A673 (cell line): ENCODE measurements around the gene VPS16. TPM values are rescaled to one million over a fixed set of nuclear protein-coding genes. Genes with fewer than 3 reads are reported as not detected.

Experiments
- BruUV-seq: library from RNA; stranded (reverse); fragments of 400-500 nt; replicated peaks from 2 replicates; lab custom pipeline; 2021; lab: Mats Ljungman, UMichigan
- CTCF ChIA-PET: fragments of 300-600 bp; sonication (Branson Sonifier 250); formaldehyde crosslinking; loops from one replicate; lab custom pipeline; 2022; ENCODE audit warnings: antibody characterized with exemption; lab: Charles Lee
- POLR2A ChIA-PET: fragments of 300-600 bp; sonication (Branson Sonifier 250); formaldehyde crosslinking; loops from one replicate; lab custom pipeline; 2022; ENCODE audit warnings: antibody characterized with exemption; ENCODE audit not compliant: low non-redundant PET; lab: Charles Lee
- DNase-seq: peaks from one replicate; pipeline ENCODE4 v3.0.0-alpha.2; 2015; ENCODE audit warnings: low spot score
- H3K27ac ChIP-seq: fragments of 200-600 bp; sonication (generic); 2 replicates; pipeline ENCODE4 v1.5.1; 2016; ENCODE audit warnings: mixed run types, low read depth, mild to moderate bottlenecking, mixed read lengths, antibody characterized with exemption, low read length; ENCODE audit not compliant: poor library complexity, severe bottlenecking
- H3K27me3 ChIP-seq: fragments of 200-600 bp; sonication (generic); replicated peaks from 2 replicates; pipeline ENCODE4 v1.6.1; 2017; ENCODE audit warnings: mixed run types, low read depth, mild to moderate bottlenecking, mixed read lengths, antibody characterized with exemption, low read length; ENCODE audit not compliant: insufficient read depth, poor library complexity
- H3K36me3 ChIP-seq: fragments of 200-600 bp; sonication (generic); 2 replicates; pipeline ENCODE4 v1.6.1; 2016; ENCODE audit warnings: mixed run types, mild to moderate bottlenecking, mixed read lengths, antibody characterized with exemption, low read length; ENCODE audit not compliant: insufficient read depth, poor library complexity, severe bottlenecking
- H3K4me1 ChIP-seq: fragments of 200-600 bp; sonication (generic); 2 replicates; pipeline ENCODE4 v1.6.1; 2017; ENCODE audit warnings: mixed run types, mild to moderate bottlenecking, mixed read lengths, antibody characterized with exemption, low read length; ENCODE audit not compliant: insufficient read depth, poor library complexity, severe bottlenecking
- H3K4me3 ChIP-seq: fragments of 200-600 bp; sonication (generic); 2 replicates; pipeline ENCODE4 v1.5.1; 2016; ENCODE audit warnings: low read depth, mixed run types, mild to moderate bottlenecking, mixed read lengths, low read length; ENCODE audit not compliant: poor library complexity, severe bottlenecking
- H3K9me3 ChIP-seq: fragments of 200-600 bp; sonication (generic); 2 replicates; pipeline ENCODE4 v1.6.1; 2016; ENCODE audit warnings: mixed run types, low read depth, mild to moderate bottlenecking, mixed read lengths, antibody characterized with exemption, low read length; ENCODE audit not compliant: poor library complexity, severe bottlenecking
- CTCF ChIP-seq: fragments of 300-800, 200-600 bp; sonication (generic); conservative IDR thresholded peaks from 2 replicates; pipeline ENCODE4 v1.5.1; 2017; ENCODE audit warnings: low read depth, mild to moderate bottlenecking, antibody characterized with exemption, low read length, moderate library complexity, mixed read lengths
- EZH2 ChIP-seq: fragments of 200-600 bp; sonication (generic); IDR thresholded peaks from 2 replicates; pipeline ENCODE4 v1.6.1; 2017; ENCODE audit warnings: borderline replicate concordance, low read depth, mild to moderate bottlenecking, mixed read lengths, antibody characterized with exemption, low read length; ENCODE audit not compliant: poor library complexity, severe bottlenecking
- intact Hi-C: fragments of 100-400 bp; cut with micrococcal nuclease; formaldehyde crosslinking; loops from one replicate; pipeline ENCODE4 v1.10.0; 2022; ENCODE audit not compliant: unreplicated experiment
- total RNA-seq: library from RNA; stranded (reverse); gene quantifications from 2 replicates; pipeline ENCODE4 v1.2.3, GENCODE V29; 2021

The VPS16 gene
- total RNA-seq, 1 experiment from 2014 or later: 37.8 TPM

GRCh38 chr20:2849529-2849928 lies 9.0 kb downstream of the VPS16 start:
- TF ChIP-seq CTCF: no peak
- TF ChIP-seq EZH2: no peak
- POLR2A ChIA-PET: no interaction called here

GRCh38 chr20:2851086-2851485 lies 10.5 kb downstream of the VPS16 start:
- Histone ChIP-seq H3K36me3 (no peaks in the 10 kb centered on the region), H3K27me3 (no peaks in the 10 kb centered on the region), H3K27ac (no peak overlapping the region), H3K4me3 (no peak overlapping the region), H3K9me3 (no peaks in the 10 kb centered on the region), H3K4me1 (no peaks in the 10 kb centered on the region)
- no peak for TF ChIP-seq CTCF
- no peak for TF ChIP-seq EZH2
- ChIA-PET CTCF (interaction anchor here (0.6 to 0.7 kb wide), 2 partner anchors 95 to 114 kb away, joined by 4 to 6 read pairs; no protein-coding TSS in a partner anchor), POLR2A (no interaction called here)
- intact Hi-C loops: no loop called here
- no peak for DNase-seq
- no TSS peak for BruUV-seq

More at GRCh38 chr20:2849529-2849928, 9.0 kb downstream of the VPS16 start:
- H3K4me1 ChIP-seq: no peaks in the 10 kb centered on the region
- no peaks in the 10 kb centered on the region for H3K36me3 ChIP-seq
- intact Hi-C loops: no loop called here
- CTCF ChIA-PET: no interaction called here
- H3K4me3 ChIP-seq: no peak overlapping the region
- H3K9me3 ChIP-seq: no peaks in the 10 kb centered on the region
- no peaks in the 10 kb centered on the region for H3K27me3 ChIP-seq
- no peak overlapping the region for H3K27ac ChIP-seq
- DNase-seq: no peak
- no TSS peak for BruUV-seq

GRCh38 chr20:2858591-2858990 lies 18.0 kb downstream of the VPS16 start:
- no peak overlapping the region for H3K27ac ChIP-seq
- DNase-seq: no peak
- intact Hi-C loops: no loop called here
- H3K27me3 ChIP-seq: no peaks in the 10 kb centered on the region
- no TSS peak for BruUV-seq
- ChIA-PET CTCF (interaction anchor here (0.7 kb wide), 1 partner anchor 144 kb away, joined by 4 read pairs; no protein-coding TSS in a partner anchor), POLR2A (no interaction called here)
- no peak overlapping the region for H3K4me3 ChIP-seq
- TF ChIP-seq EZH2 (no peak), CTCF (no peak)
- H3K9me3 ChIP-seq: no peaks in the 10 kb centered on the region
- H3K4me1 ChIP-seq: no peaks in the 10 kb centered on the region
- no peaks in the 10 kb centered on the region for H3K36me3 ChIP-seq
